SK-N-SH (cell line): ENCODE results near the gene ZNF766. TPM values are rescaled to one million over a fixed set of nuclear protein-coding genes. Genes with fewer than 3 reads are reported as not detected.
A peak's percentile ranks its signal among the peaks of the same experiment; 100 is the strongest.

Experiments used
- CTCF ChIA-PET: fragments of 300-600, 350-600 bp; formaldehyde crosslinking; extraction: SDS; loops from one replicate; lab custom pipeline; 2021; lab: Yijun Ruan, JAX
- POLR2A ChIA-PET: fragments of 350-600 bp; sonication (Branson Sonifier 250); formaldehyde crosslinking; extraction: SDS; loops from one replicate; lab custom pipeline; 2020; ENCODE audit warnings: antibody characterized with exemption, inconsistent platforms; lab: Yijun Ruan, JAX
- DNase-seq: peaks from one replicate; pipeline ENCODE4 v3.0.0; 2012
- H2AFZ ChIP-seq: fragments of 200-600 bp; sonication (generic); 2 replicates; pipeline ENCODE4 v1.8.1; 2016; ENCODE audit warnings: antibody characterized with exemption, mild to moderate bottlenecking, low read depth
- H3F3A ChIP-seq: fragments of 200-600 bp; sonication (generic); replicated peaks from 2 replicates; pipeline ENCODE3; 2016; ENCODE audit warnings: antibody characterized with exemption, mild to moderate bottlenecking; ENCODE audit not compliant: insufficient read depth
- H3K27ac ChIP-seq, 2 experiments: fragments of 200-500 bp in 1 of 2; fragments of 200-600 bp in 1 of 2; sonication (Bioruptor generic) in 1 of 2; sonication (generic), shearing (Covaris generic) in 1 of 2; 2 replicates each; pipeline versions ENCODE4 v1.5.1 to v1.6.1; 2014 to 2016; ENCODE audit warnings: low read depth in 2 of 2, inconsistent platforms in 1 of 2, low read length in 1 of 2, mild to moderate bottlenecking in 1 of 2, mixed read lengths in 1 of 2
- H3K27me3 ChIP-seq: fragments of 200-600 bp; sonication (generic), shearing (Covaris generic); 2 replicates; pipeline ENCODE4 v1.6.1; 2016; ENCODE audit warnings: mixed run types; ENCODE audit not compliant: insufficient read depth
- H3K36me3 ChIP-seq, 2 experiments: fragments of 200-500 bp in 1 of 2; fragments of 200-600 bp in 1 of 2; sonication (Bioruptor generic) in 1 of 2; sonication (generic) in 1 of 2; replicated peaks in 1 of 2; 2 replicates each; pipeline versions ENCODE3 to v1.5.1; 2014 to 2016; ENCODE audit warnings: low read length in 1 of 2, mild to moderate bottlenecking in 1 of 2; ENCODE audit not compliant: insufficient read depth in 2 of 2, control insufficient read depth in 1 of 2
- H3K4me1 ChIP-seq, 2 experiments: fragments of 200-500 bp in 1 of 2; fragments of 200-600 bp in 1 of 2; sonication (Bioruptor generic) in 1 of 2; sonication (generic), shearing (Covaris generic) in 1 of 2; 2 replicates each; pipeline versions ENCODE4 v1.5.1 to v1.6.1; 2014 to 2016; ENCODE audit warnings: low read depth in 1 of 2, low read length in 1 of 2, mixed run types in 1 of 2; ENCODE audit not compliant: insufficient read depth in 2 of 2, control insufficient read depth in 1 of 2
- H3K4me2 ChIP-seq: fragments of 200-600 bp; sonication (generic), shearing (Covaris generic); 2 replicates; pipeline ENCODE4 v1.6.1; 2017; ENCODE audit warnings: mixed run types
- H3K4me3 ChIP-seq, 2 experiments: fragments of 200-500 bp in 1 of 2; fragments of 200-600 bp in 1 of 2; sonication (Bioruptor generic) in 1 of 2; sonication (generic), shearing (Covaris generic) in 1 of 2; 2 replicates each; pipeline versions ENCODE4 v1.5.1 to v1.8.1; 2014 to 2016; ENCODE audit warnings: low read depth in 2 of 2, inconsistent platforms in 1 of 2, low read length in 1 of 2, mild to moderate bottlenecking in 1 of 2, mixed read lengths in 1 of 2, moderate library complexity in 1 of 2
- H3K79me2 ChIP-seq: fragments of 200-600 bp; sonication (generic); 2 replicates; pipeline ENCODE4 v1.8.1; 2017; ENCODE audit warnings: mild to moderate bottlenecking; ENCODE audit not compliant: insufficient read depth
- H3K9ac ChIP-seq: fragments of 200-600 bp; sonication (generic); 2 replicates; pipeline ENCODE4 v1.6.1; 2017; ENCODE audit warnings: mixed run types
- H3K9me2 ChIP-seq: fragments of 200-600 bp; sonication (generic); 2 replicates; pipeline ENCODE4 v1.6.1; 2017; ENCODE audit warnings: mixed run types
- H3K9me3 ChIP-seq: fragments of 200-600 bp; sonication (generic); 2 replicates; pipeline ENCODE4 v1.6.1; 2017; ENCODE audit warnings: mixed run types, mild to moderate bottlenecking, moderate library complexity
- H4K20me1 ChIP-seq: fragments of 200-600 bp; sonication (generic); 2 replicates; pipeline ENCODE4 v1.6.1; 2017; ENCODE audit warnings: mild to moderate bottlenecking, mixed run types; ENCODE audit not compliant: insufficient read depth
- CTCF ChIP-seq: fragments of 200-600 bp; sonication (generic); IDR thresholded peaks from 2 replicates; pipeline ENCODE4 v1.6.1; 2017; ENCODE audit warnings: antibody characterized with exemption, mild to moderate bottlenecking, moderate library complexity
- FOXJ3 ChIP-seq: sonication (generic); formaldehyde crosslinking; IDR thresholded peaks from 2 replicates; pipeline ENCODE4 v1.5.1; 2020; ENCODE audit warnings: mild to moderate bottlenecking, missing genetic modification reagents
- FOXM1 ChIP-seq: IDR thresholded peaks from 2 replicates; pipeline ENCODE4 v1.4.0; 2012; ENCODE audit warnings: low read depth, mild to moderate bottlenecking
- NFIC ChIP-seq: IDR thresholded peaks from 2 replicates; pipeline ENCODE4 v1.4.0; 2012; ENCODE audit warnings: borderline replicate concordance
- PBX3 ChIP-seq: IDR thresholded peaks from 2 replicates; pipeline ENCODE4; 2012
- RAD21 ChIP-seq: IDR thresholded peaks from 2 replicates; pipeline ENCODE4 v1.6.1; 2012; ENCODE audit warnings: mild to moderate bottlenecking, low read length
- RCOR1 ChIP-seq: fragments of 150-350 bp; IDR thresholded peaks from 2 replicates; pipeline ENCODE4 v1.6.1; 2017; ENCODE audit warnings: antibody characterized with exemption, low read length
- RXRA ChIP-seq: IDR thresholded peaks from 2 replicates; pipeline ENCODE4 v1.4.0; 2012; ENCODE audit warnings: low read depth, mild to moderate bottlenecking, borderline replicate concordance
- TAF1 ChIP-seq: IDR thresholded peaks from 2 replicates; pipeline ENCODE4 v1.6.1; 2012; ENCODE audit warnings: low read depth, mild to moderate bottlenecking, low read length, moderate library complexity, borderline replicate concordance
- TEAD4 ChIP-seq: IDR thresholded peaks from 2 replicates; pipeline ENCODE4 v1.4.0; 2012; ENCODE audit warnings: mild to moderate bottlenecking, borderline replicate concordance; ENCODE audit not compliant: insufficient read depth
- YY1 ChIP-seq: IDR thresholded peaks from 2 replicates; pipeline ENCODE4 v1.4.0; 2012; ENCODE audit warnings: low read depth, mild to moderate bottlenecking
- ZBTB33 ChIP-seq: IDR thresholded peaks from 2 replicates; pipeline ENCODE4 v1.4.0; 2012; ENCODE audit warnings: low read depth, borderline replicate concordance
- WGBS: methylation state at CpG from one replicate; pipeline ENCODE4 v1.1.6; 2017; ENCODE audit warnings: low lambda C conversion rate; 5-methylcytosine and 5-hydroxymethylcytosine counted together
- polyA plus RNA-seq, 3 experiments: library from polyadenylated mRNA; depleted of rRNA; stranded (reverse); fragments of >200 nt; gene quantifications; 2 replicates each; pipeline ENCODE4 v1.2.3, GENCODE V29; 2012

ZNF766 gene
- polyA plus RNA-seq, 1 of the 3 experiments (the other 2 are of a cell fraction): 3.9 TPM

GRCh38 chr19:52335768-52336116 is 66.4 kb downstream of the ZNF766 start:
- peaks cover 6% of the 10 kb centered on the region; the same call in 1 of the 2 replicates for H3K79me2 ChIP-seq
- H4K20me1 ChIP-seq: no peaks in the 10 kb centered on the region
- TF ChIP-seq RXRA (no peak), RAD21 (no peak), TEAD4 (no peak), RCOR1 (no peak), CTCF (no peak), NFIC (no peak), PBX3 (no peak), FOXJ3 (CRISPR knock-in tag) (no peak), FOXM1 (no peak), ZBTB33 (no peak), YY1 (no peak), TAF1 (no peak)
- no peaks in the 10 kb centered on the region; a peak in 1 of 4 replicates for H3K4me1 ChIP-seq
- DNase-seq: no peak
- no peak overlapping the region for H3K27ac ChIP-seq
- CTCF ChIA-PET: no interaction called here
- peak overlapping the region; percentile 92 to 98 for H3K4me3 ChIP-seq
- no peak overlapping the region for H3K9ac ChIP-seq
- H3K27me3 ChIP-seq: no peaks in the 10 kb centered on the region
- H3K4me2 ChIP-seq: peak overlapping the region; percentile 88
- H3K9me2 ChIP-seq: no peaks in the 10 kb centered on the region
- H3F3A ChIP-seq: no peaks in the 10 kb centered on the region
- H3K9me3 ChIP-seq: peaks cover 6% of the 10 kb centered on the region; the same call in 1 of the 2 replicates
- WGBS: 47% methylated on average over 9 of the region's 9 CpGs
- peaks cover 3 to 4% of the 10 kb centered on the region in 2 experiments for H3K36me3 ChIP-seq
- POLR2A ChIA-PET: interaction anchor here (1.0 to 1.4 kb wide), 3 partner anchors 9 to 63 kb away, joined by 3 to 8 read pairs (median 5); partner anchors contain the start of gene ZNF880
- H2AFZ ChIP-seq: peak overlapping the region; percentile 99
